Measurements from ENCODE around the gene RGMA.
"Not testable (repeated sequence)": the region's sequence is repeated elsewhere in the genome, so short reads cannot be mapped to it uniquely, and the experiment has no call there.

RGMA gene

DNA sequence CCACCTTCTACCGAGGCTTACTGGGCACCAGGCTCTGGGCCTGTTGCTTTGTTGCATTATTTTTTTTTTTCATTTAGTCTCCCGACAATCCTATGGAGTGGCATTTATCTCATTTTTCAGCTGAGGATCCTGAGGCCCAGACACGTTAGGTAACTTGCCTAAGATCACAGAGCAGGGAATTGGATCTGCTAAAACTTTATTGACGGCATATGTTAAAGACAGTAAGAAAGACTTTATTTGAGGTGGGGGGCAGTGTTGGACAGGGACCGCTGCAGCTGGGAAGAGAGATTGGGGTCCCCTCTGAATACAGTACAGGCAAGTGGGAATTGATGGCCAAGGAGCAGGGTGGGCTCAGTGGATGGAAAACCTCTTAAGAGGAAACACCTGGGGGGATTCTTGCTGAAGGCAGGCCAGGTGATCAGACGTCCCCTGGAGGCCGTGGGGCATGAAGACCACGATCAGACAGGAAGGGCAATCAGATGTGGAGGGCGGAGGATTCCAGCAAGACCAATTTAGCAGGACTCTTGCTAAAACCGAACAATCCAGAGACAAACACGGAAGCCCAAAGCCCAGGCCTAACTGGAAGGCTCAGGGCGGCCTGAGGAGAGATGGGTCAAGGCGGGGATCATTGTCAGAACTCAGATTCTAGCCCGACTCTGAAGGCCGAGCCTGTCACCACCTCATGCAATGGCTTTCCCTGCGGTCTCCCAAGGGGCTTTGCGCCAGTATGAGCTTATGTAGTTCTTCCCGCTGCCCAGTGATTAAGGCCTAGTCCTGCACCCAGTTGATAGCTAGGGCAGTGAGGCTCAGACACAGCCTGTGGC lies 53.7 kb downstream of the RGMA start:
- DNase-seq (ENCODE audit: extremely low spot score): no peak
- CTCF ChIA-PET: interaction anchor here (1.0 to 2.4 kb wide), 13 partner anchors 9 to 1085 kb away, joined by 3 to 10 read pairs (median 4); no protein-coding TSS in a partner anchor
- TF ChIP-seq, protein P1, sequence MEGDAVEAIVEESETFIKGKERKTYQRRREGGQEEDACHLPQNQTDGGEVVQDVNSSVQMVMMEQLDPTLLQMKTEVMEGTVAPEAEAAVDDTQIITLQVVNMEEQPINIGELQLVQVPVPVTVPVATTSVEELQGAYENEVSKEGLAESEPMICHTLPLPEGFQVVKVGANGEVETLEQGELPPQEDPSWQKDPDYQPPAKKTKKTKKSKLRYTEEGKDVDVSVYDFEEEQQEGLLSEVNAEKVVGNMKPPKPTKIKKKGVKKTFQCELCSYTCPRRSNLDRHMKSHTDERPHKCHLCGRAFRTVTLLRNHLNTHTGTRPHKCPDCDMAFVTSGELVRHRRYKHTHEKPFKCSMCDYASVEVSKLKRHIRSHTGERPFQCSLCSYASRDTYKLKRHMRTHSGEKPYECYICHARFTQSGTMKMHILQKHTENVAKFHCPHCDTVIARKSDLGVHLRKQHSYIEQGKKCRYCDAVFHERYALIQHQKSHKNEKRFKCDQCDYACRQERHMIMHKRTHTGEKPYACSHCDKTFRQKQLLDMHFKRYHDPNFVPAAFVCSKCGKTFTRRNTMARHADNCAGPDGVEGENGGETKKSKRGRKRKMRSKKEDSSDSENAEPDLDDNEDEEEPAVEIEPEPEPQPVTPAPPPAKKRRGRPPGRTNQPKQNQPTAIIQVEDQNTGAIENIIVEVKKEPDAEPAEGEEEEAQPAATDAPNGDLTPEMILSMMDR (IDR thresholded peaks at IDR 0.05; ENCODE audit: control extremely low read depth, extremely low read depth, low read depth, missing control alignments): no peak
- POLR2A ChIA-PET: no interaction called here

DNA sequence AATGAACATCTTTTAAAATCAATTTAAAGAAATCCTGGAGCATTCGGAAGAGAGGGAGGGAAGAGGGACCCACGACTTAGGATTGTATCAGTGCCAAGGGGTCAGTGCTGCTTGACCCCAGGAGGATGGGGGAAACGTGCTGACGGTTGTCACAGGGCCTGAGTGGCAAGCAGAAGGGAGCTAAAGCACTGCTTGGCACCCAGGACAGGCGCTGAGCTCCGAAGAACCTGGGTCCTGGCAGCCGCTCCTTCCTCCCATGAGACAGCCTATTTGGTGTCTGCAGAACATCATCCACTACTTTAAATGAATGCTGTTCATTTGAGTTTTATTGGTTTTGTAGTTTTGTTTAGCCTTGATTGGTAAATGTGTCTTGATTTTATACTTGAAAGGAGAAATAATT lies 54.5 kb downstream of the RGMA start:
- CTCF ChIA-PET: interaction anchor here (1.2 to 2.4 kb wide), 4 partner anchors 16 to 1085 kb away, joined by 3 to 10 read pairs (median 5); no protein-coding TSS in a partner anchor
- POLR2A ChIA-PET: no interaction called here
- no peak for DNase-seq (ENCODE audit: extremely low spot score)
- TF ChIP-seq, protein P1 (IDR thresholded peaks at IDR 0.05; ENCODE audit: control extremely low read depth, extremely low read depth, low read depth, missing control alignments): no peak

DNA sequence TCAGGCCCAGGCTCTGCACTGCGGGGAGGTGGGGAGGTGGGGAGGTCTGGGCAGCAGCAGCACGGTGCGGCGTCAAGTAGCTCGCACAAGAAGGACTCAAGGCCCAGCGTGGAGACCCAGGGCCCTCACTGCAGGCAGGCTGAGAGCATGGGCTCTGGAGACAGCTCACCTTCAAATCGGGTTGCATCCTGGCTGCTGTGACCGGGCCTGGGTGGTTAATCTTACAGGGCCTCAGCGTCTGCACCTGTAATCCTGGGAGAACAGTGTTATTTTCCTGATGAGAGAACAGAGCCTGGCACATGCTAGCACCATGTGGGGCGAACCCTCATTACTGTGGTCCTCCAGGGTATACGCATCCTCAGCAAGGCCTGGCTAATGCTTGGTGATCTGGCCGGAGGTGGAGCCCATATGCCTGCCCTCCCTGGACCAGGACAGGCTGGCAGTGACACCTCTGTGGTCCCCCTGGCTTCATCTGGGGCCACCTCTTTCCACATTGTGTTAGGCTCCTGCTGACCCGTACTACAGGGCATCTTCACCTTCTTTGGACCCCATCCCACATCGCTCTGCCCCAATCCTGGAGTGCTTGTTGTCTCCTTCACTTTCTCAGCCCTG lies 55.5 kb downstream of the RGMA start:
- TF ChIP-seq, protein P1 (IDR thresholded peaks at IDR 0.05; ENCODE audit: control extremely low read depth, extremely low read depth, low read depth, missing control alignments): no peak
- peak; percentile 11 for DNase-seq (ENCODE audit: extremely low spot score)
- POLR2A ChIA-PET: no interaction called here
- CTCF ChIA-PET: interaction anchor here (1.3 to 2.3 kb wide), 3 partner anchors 12 to 1086 kb away, joined by 4 to 8 read pairs (median 4); no protein-coding TSS in a partner anchor

DNA sequence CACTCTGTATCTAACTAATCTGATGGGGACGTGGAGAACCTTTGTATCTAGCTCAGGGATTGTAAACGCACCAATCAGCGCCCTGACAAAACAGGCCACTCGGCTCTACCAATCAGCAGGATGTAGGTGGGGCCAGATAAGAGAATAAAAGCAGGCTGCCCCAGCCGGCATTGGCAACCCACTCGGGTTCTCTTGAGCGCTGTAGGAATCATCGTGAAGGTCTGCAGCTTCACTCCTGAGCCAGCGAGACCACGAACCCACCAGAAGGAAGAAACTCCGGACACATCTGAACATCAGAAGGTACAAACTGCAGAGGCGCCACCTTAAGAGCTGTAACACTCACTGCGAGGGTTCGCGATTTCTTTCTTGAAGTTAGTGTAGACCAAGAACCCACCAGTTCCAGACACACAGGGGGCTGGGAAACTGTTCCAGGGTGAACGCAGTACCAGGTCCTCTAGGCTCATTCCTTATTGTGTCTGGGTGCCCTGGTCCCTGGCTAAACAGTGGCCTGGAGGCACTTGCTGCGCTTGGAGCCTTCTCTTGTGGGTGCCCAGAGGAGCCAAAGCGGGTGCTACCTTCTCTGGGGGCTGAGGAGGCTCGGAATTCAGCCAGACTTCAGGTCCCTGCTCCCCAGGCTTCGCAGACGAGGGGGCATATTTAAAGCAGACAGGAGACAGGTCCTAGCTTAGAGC lies 56.4 kb downstream of the RGMA start:
- CTCF ChIA-PET: interaction anchor here (1.3 to 2.4 kb wide), 4 partner anchors 12 to 1087 kb away, joined by 4 to 8 read pairs (median 5); no protein-coding TSS in a partner anchor
- DNase-seq (ENCODE audit: extremely low spot score); POLR2A ChIA-PET: not testable (repeated sequence)

DNA sequence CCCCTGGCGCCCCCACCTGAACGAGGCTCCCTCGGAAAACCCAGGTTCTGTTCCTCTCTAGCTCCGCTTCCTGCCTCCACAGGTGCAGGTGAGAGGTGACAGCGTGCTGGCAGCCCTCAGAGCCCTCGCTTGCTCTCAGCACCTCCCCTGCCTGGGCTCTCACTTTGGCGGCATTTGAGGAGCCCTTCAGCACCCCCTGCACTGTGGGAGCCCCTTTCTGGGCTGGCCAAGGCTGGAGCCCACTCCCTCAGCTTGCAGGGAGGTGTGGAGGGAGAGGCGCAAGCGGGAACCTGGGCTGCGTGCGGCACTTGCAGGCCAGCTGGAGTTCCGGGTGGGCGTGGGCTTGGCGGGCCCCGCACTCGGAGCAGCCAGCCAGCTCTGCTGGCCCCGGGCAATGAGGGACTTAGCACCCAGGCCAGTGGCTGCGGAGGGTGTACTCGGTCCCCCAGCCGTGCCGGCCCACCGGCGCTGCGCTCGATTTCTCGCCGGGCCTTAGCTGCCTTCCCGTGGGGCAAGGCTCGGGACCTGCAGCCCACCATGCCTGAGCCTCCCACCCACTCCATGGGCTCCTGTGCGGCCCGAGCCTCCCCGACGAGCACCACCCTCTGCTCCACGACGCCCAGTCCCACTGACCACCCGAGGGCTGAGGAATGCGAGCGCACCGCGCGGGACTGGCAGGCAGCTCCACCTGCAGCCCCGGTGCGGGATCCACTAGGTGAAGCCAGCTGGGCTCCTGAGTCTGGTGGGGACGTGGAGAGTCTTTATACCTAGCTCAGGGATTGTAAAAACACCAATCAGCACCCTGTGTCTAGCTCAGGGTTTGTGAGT lies 57.2 kb downstream of the RGMA start:
- CTCF ChIA-PET: interaction anchor here (1.7 to 4.6 kb wide), 5 partner anchors 11 to 1292 kb away, joined by 4 to 51 read pairs (median 8); no protein-coding TSS in a partner anchor
- POLR2A ChIA-PET; DNase-seq (ENCODE audit: extremely low spot score): not testable (repeated sequence)

DNA sequence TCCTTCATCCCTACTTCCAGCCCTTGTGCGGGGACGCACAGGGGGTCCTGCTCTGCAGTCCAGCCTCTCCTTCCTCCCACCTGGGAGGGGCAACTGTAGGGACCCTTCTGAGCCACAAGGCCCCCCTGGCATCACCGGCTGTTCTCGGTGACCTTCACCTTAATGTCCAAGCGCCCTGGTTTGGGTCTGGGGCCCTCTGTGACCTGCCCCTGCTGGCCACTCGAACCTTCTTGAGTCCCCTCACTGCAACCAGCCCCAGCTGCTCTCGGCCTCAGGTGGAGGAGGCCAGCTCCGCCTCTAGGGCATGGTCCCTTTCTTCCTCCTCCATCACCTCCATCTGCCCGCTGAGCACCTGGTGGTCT lies 57.9 kb downstream of the RGMA start:
- ChIA-PET CTCF (interaction anchor here (0.9 to 4.6 kb wide), 13 partner anchors 8 to 1293 kb away, joined by 3 to 51 read pairs (median 8); no protein-coding TSS in a partner anchor), POLR2A (no interaction called here)
- TF ChIP-seq, protein P1 (IDR thresholded peaks at IDR 0.05; ENCODE audit: control extremely low read depth, extremely low read depth, low read depth, missing control alignments): no peak

More for the DNA sequence above, 57.9 kb downstream of the RGMA start:
- DNase-seq (ENCODE audit: extremely low spot score): no peak

All from GM10248 (cell line).